Stimulated activated CD8-positive, alpha-beta memory T cell treated with anti-CD3 and anti-CD28 coated beads, Interleukin-7, amount 100 ng/mL, for 1 hour (primary cell): ENCODE measurements around the gene PRIMPOL.
"Not testable (repeated sequence)": the region's sequence is repeated elsewhere in the genome, so short reads cannot be mapped to it uniquely, and the experiment has no call there.

ENCODE experiments used
- DNase-seq, 2 donors: peaks; one replicate each; pipeline ENCODE4 v3.0.0-alpha.2; 2020; ENCODE audit warnings: low read depth in 2 of 2

The PRIMPOL gene

DNA sequence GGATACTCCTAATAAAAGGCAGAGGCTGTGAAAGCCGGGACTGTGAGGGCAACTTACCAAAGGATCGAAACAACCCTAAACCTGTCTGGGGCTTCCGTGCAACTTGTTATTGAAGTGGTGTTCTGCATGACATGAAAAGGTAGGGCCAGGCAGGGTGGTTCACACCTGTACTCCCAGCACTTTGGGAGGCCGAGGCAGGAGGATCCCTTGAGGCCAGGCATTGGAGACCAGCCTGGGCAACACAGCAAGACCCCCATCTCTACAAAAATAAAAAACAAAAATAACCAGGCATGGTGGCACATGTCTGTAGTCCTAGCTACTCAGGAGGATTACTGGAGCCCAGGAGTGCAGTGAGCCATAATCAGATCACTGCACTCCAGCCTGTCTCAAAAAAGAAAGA, 12.6 kb upstream of the PRIMPOL start:
- DNase-seq, result no peak

DNA sequence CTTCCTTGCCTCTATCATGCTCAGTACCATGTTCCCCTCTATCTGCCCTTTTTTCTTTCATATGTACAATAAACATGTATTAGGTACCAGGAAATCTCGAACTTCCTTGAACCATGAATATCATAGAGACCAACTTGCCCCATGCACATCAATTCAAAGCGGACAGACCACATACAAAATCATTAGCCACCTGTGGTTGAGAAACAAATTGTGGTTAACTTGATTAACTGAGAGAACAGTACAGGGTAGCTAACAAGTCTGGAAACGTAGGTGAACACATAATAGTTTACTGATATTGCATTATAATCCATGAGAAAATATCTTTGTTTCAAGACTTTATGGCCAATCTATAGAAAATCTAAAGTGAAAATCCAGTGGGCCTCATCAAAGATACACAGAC, 8.5 kb upstream of the PRIMPOL start:
- no peak for DNase-seq

DNA sequence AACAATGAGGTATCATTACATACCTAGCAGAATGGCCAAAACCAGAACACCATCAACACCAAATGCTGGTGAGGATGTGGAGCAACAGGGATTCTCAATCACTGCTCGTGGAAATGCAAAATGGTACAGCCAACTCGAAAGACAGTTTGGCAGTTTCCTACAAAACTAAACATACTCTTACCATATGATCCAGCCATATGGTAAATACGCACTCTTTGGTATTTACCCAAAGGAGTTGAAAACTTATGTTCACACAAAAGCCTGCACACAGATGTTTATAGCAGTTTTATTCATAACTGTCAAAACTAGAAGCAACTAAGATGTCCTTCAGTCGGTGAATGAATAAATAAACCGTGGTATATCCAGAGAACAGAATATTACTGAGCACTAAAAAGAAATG, 8.1 kb upstream of the PRIMPOL start:
- DNase-seq, result no peak

DNA sequence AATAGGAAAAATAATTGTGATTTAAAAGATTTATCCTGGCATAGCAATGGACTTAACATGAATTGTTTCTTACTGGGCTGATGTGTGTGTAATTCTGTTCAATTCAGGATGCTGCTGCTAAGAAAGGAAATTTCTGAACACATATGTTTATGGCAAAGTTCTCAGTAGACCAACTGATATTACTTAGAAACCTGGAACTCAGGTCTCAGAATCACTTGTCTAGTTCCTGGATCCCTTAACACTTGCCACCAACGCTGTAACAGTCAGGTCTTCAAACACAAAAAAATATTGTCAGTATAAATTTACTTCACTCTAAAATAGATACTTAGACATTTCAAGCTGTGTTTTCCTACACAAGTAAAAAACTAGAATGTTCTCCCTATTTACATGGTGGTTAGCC, 5.8 kb upstream of the PRIMPOL start:
- no peak for DNase-seq

DNA sequence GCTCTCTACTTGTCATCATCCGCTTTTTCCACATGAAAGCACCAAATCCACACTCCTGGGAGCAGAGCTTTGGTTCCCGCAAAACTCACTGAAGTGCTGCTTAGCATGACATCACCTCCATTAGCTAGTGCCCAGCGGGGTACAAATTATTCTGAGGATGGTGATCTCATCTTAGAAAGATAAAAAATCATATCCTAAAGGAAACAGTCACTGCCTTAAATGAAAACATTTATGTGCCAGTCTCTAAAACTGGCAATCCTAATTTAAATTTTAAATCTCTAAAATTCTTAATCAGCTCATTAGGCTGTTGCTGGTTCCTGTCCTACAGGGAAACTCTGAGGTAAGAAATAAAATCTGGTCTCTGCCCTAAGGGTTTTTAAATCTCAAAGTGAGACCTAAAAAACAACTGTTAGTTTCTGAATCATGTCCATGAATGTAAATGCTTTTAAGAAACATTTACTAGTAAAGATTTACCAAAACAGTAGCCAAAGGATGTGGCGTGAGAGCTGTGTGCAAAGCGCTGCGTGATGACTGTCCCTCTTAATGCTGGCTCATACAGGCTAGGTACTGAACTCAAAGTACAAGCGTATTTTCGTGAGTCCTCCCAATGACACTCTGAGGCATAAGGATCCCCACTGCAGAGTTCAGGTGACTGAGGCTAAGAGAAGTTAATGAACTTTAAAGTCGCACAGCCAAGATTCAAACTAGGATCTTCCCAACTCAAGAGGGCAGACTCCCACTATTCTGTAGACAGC, 4.8 kb upstream of the PRIMPOL start:
- no peak for DNase-seq

DNA sequence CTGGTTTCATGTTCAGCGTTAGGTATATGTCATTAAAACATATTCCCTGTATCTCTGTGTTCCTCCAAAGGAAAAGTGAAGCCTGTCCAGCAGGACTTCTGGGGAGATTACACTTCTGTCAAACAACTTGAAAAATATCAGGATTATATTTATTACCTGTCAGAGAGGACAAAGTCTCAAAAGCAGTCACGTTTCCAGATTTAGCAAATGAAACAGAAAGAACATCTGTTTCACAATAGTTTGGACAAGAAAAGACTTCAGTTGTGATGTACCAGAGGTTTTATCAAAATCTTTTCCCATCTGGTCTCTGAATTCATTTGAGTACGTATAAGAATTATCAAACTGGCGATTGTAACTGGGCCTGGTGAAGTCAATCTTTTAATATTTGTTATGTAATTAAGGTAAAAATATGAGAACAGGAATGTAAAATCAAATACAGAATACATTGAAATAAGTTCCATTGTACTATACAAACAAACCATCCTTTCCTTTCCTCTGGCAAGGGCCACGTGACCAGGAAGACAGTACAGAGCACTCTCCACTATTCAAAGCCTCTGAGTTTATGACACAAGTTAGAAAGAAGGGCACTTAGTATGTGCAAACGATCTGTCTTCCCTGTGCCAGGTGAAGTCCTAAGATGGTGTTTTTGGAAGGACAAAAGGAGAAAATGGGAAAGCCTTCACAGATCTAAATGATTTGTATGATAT, 3.5 kb upstream of the PRIMPOL start:
- DNase-seq, result no peak

DNA sequence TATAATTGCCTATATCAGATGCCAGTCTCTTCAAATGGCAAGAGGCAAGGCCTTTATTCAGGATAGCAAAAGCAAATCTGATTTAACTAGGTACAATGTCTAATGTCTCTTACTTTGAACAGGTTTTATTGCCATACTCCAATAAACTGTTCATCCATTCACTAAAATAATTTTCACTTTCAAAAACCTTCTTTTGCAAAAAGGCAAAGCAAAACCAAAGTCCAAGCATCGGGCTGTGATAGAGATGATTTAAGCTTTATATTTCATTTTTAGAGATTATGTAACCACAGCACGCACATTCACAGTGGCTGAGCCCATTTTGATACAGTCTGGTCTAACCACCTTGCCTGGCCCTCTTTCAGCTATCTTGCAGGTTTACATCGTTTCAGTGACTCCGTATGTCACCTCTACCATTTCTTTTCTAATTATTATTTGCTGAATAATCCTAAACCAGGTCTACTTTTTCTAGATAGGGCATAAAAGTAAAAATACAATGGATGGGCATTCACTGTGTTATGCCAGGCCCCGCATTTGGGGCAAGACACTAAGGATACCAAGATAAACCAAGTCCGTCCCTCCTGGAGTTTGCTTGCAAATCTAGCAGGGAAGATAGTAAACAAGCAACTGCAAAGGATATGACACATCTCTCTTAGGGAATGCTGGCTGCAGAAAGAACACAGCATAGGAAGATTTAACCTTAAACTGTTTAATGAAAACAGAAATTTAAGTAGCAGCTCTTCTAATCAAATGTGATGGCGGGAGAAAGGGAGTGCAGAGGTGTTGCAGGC, 2.1 kb upstream of the PRIMPOL start:
- no peak for DNase-seq

DNA sequence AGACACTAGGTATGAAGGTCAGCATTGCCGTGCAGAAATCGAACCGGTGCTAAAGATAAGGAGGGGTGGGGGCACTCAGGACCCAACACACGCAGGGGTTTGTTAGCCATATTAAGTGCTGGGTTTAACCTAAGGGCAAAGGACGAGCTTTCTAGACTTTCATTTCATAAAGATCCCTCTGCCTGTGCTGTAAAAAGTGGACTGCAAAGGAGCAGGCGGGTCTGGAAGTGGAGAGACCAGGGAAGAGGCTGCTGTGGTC, 1.6 kb upstream of the PRIMPOL start:
- DNase-seq, result no peak

DNA sequence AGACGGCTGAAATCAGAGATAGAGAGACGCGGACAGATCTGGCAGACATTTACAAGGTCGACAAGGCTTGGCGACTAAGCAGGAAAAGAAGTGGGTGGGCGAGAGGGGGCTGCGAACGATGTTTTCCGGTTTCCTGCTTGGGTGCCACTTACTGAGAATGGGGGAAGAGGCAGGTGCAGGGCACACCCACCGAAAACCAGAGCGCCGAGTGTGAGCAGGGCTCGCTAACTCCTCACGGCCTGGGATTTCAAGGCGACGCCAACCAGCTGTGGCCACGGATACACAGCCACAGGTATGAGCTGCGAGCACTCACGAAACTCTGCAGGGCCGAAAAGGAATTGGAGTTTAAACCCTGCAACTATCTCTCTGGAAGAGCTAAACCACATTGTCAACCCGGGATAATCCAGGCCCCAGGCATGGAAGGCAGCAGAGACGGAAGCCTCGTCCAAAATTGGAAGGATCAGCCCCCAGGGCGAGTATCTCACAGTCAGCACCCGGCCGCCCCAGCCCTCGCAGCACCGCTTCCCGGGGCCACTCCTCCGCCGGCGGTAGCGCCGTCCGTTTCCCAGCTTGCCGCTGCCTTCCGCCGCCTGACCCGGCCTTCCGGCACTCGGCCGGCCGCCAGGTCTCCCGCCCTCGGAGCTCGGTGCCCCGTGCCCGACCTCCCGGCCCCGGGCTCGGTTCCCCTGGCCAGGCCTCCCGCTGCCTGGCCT, 1.1 kb upstream of the PRIMPOL start:
- peak; percentile 10 to 19 for DNase-seq

DNA sequence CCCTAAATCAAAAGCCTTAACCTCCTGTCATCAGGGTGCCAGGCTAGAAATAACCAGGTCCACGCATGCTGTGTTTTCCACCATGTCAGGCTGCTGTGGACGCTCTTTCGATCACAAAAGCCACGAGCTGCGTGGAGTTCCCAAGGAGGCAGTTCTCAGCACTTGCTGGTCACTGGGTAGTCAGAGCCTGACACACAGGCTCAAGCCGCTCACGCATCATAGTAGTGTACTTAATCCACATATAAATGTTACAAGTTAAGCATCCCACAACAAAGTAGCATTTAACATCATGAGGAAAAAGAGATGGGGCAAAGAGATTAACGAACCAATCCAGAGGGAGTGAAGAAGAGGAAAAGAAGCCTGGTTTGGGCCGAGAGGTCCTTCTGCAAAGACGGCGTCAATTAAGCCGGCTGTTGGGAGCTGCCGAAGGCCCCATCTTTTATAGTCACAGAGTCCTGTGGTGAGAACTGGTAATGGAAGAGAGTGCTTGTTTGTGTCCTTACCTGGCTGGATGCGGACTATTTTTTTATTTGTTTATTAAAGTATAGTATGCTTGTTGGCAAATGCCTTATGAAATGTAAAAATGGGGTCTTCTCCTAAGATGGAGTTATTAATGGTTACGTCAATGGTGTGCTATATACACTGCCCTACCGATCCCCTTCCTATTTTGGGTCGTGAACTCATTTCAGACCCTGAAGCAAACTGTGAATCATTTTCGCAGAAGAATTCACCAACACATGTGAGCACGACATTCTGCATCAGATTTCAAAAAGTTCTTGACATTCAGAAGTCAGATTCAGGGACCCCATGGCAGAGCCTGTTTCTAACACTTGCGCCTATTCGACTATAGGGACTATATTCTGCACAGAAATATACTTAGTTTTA, 675 bp downstream of the PRIMPOL start:
- DNase-seq, result no peak

DNA sequence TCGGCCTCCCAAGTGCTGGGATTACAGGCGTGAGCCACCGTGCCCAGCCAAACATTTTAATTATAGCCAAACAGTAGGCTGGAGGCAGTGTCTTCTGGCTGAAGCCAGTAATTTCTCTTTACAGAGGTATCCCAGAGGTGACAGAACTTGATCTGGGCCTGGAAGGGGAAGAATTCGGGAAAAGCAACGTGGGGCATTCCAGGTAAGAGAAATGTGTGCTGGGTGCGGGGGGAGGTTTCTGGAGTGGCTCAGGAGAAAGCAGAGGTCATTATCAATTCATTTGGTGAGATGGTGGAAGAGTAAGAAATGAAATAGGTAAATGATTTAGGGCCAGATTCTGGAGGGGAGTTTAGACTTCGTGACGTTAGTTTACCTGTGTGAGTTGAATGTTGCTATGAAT, 2.4 kb downstream of the PRIMPOL start:
- DNase-seq, result no peak

DNA sequence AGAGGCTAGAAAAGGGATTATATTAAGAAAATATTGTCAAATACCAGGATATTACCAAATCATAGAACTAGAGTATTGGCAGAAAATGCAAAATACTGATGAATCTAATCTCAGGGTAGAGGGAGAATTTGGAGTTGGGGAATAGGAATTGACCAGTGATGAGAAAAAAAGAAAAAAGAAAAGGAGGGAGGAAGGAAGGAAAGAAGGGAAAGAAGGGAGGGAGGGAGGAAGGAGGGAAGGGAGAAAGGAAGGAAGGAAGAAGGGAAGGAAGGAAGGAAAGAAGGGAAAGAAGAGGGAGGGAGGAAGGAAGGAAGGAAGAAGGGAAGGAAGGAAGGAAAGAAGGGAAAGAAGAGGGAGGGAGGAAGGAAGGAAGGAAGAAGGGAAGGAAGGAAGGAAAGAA, 3.1 kb downstream of the PRIMPOL start:
- DNase-seq, result not testable (repeated sequence)

DNA sequence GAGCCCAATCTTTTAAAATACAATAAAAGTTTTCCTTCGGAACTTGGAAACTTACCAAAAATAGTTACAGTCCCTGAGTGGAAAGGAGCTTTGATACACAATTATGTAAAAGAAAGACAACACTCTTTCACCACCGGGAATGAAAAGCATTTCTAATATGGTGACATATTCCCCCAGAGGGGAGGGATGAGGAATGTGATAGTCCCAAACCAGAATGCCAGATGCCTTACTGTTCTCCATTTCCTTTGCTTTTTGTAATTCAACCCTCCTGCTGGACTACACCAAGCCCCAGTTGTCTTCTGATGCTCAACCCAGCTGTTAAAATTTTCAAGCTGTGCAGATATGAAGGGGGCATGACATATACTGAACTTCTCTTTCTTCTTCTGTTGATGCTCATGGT, 4.1 kb downstream of the PRIMPOL start:
- DNase-seq, result no peak

DNA sequence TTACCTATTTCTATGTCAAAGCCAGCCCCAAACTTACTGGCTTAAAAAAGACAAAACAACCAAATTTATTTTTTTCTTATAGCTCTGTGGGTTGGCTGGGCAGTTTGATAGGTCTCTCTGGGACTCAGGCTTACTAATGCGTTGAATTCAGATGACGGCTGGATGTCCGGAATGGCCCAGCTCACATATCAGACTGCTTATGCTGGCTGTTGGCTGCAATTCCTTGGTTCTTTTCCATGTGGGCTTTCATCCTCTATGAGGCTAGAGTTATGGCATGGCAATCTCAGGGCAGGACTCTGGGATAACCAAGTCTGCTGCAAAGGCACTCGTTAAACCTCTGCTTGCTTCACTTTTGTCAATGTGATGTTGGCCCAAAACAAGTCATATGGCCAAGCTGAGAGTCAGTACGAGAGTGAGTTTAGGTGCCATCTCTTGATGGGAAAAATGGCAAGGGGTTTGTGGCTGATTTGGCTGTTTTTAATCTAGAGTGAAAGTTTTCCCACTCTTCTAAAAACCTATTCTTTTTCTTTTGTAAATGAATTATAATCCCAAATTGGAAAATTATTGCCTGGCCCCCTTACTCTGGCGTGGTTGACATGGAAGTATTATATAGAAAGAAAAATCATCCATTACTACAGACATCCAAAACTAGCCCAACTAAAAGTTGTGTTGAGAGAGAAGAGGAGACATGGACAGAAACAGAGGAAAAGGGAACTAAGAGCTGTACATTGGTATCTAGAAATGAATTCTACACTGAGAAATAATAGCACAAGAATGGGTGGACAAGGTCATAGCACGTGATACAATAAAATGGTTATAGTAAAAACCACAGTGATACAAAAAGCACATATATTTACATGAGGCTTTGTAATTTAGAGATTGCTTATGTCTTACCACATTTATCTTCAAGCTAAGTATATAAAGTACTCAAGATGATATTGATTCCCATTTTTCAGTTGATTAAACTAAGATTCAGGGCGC, 6.6 kb downstream of the PRIMPOL start:
- no peak for DNase-seq

DNA sequence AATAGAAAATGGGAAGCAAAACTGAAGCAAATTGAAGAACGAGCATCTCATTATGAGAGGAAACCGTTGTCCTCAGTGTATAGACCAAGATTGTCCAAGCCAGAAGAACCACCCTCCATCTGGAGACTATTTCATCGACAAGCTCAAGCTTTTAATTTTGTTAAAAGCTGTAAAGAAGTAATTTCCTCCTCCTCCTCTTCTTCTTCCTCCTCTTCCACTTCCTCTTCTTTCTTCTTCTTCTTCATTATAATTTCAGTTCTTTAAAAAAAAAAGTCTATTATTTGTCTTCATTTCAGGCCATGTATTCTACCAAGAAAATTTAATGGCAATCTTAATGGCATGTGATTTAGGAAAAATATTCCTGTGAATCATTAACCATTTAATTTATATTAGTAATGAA, 7.6 kb downstream of the PRIMPOL start:
- no peak for DNase-seq

DNA sequence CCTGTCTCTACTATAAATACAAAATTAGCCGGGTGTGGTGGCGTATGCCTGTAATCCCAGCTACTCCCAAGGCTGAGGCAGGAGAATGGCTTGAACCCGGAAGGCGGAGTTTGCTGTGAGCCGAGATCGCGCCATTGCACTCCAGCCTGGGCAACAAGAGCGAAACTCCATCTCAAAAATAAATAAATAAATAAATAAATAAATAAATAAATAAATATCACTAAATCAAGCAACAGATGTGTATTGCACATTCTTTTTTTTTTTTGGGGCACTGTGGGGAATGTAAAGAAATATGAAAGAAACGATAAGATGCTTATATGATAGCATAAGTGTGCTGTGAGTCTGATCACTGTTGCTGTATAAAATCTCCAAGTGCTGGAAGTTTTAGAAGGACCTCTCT, 8.3 kb downstream of the PRIMPOL start:
- DNase-seq, result not testable (repeated sequence)

DNA sequence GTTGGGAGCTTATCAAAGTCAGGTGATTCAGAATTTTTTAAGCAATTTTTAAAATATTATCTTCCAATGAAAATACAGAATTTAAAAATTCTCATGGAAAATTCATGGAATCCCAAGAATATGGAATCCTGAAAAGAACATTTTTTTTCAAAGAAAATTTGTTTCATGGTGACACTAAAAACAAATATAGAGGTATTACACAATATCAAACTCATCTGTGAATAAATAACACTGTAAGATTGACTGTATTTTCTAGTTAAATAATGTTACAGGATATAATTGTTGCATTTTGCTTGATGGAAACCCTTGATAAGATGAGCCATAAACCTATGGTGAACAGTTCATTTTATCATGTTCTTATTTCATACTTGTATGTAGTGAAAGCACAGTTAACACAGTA, 11.4 kb downstream of the PRIMPOL start:
- no peak for DNase-seq

DNA sequence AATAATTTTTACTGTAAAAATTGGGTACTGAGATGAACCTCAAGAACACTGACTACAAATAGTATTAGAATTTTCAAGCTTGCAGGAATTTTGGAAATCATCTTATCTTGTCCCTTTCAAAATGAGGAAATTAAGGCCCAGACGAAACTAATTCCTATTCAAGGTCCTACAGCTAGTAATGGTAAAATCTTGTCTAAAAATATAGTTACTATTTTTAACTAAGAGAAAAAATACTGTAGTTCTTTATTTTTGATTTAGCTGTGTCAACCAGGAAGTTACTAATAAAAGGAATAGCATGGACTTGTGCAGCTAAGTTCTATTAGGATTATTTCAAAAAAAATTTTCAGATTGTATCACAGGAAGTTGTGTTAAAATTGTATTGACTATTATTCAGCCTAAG, 12.7 kb downstream of the PRIMPOL start:
- DNase-seq, result no peak

DNA sequence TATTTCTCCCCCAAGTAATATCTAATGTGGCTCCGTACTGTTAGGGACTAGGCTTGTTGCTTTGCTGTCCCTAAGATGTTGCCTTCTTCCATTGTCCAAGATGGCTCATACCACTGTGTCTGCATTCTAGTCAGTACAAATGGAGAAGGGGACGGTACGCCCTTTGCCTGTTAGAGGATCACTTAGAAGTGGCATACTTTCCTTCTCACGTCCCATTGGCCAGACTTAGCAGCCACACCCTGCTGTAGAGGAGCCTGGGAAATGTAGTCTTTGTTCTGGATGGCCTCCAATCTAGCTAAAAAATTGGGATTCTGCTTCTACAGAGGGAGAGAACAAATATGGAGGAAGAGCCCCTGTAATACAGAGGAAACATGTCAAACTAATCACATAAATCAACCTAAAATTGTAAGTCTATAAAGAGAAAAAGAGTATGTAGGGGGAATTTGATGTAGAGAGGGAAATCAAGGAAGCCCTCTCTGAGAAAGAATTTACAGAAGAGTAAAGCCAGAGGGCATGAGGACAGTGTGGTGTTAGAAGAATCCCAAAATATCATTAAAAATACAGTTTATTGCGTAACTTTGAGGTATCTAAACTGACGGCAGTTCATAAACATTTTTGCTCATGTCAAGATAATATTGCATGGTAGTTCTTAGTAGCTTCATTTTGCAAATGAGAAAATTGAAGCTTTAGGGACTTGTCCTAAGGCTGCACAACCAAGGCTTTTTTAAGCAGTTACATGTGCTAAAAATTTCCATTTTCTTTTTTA, 15.1 kb downstream of the PRIMPOL start:
- DNase-seq, result no peak
